GM12878 (cell line): ENCODE measurements around the gene PTGR2. TPM values are rescaled to one million over a fixed set of nuclear protein-coding genes. Genes with fewer than 3 reads are reported as not detected.

ENCODE experiments used
- ATAC-seq: fragments of 200-7000 bp; cut with Tn5 transposase; 3 replicates; pipeline ENCODE4 v1.9.1; 2020; ENCODE audit warnings: mild to moderate bottlenecking, moderate library complexity
- BruUV-seq: library from RNA; stranded (reverse); fragments of 400-500 nt; replicated peaks from 2 replicates; lab custom pipeline; 2021; lab: Mats Ljungman, UMichigan
- CTCF ChIA-PET: fragments of 300-600 bp; sonication (Branson Sonifier 250); formaldehyde crosslinking; extraction: SDS; loops from one replicate; lab custom pipeline; 2021; ENCODE audit warnings: inconsistent platforms; lab: Yijun Ruan, JAX
- POLR2A ChIA-PET: fragments of 350-600 bp; formaldehyde crosslinking; extraction: SDS; loops from one replicate; lab custom pipeline; 2021; ENCODE audit warnings: inconsistent platforms; lab: Charles Lee
- RAD21 ChIA-PET: fragments of 300-600 bp; sonication (Branson Sonifier 250); formaldehyde crosslinking; loops from one replicate; lab custom pipeline; 2023; ENCODE audit warnings: antibody characterized with exemption; ENCODE audit not compliant: unreplicated experiment; lab: Charles Lee
- SMC1A ChIA-PET: fragments of 300-600 bp; sonication (Branson Sonifier 250); formaldehyde crosslinking; loops from one replicate; lab custom pipeline; 2023; ENCODE audit not compliant: unreplicated experiment, uncharacterized antibody; lab: Charles Lee
- DNase-seq: peaks from one replicate; pipeline ENCODE4 v3.0.0-alpha.2; 2011; ENCODE audit warnings: low read depth, low spot score
- FAIRE-seq: peaks from 3 replicates; lab custom pipeline; 2011; peaks lifted over from hg19 to GRCh38; lab: Jason Lieb, UNC
- H2AFZ ChIP-seq: 2 replicates; pipeline ENCODE4 v1.6.0; 2011; ENCODE audit warnings: low read depth, low read length, control low read depth; ENCODE audit not compliant: control insufficient read depth
- H3K27ac ChIP-seq: 2 replicates; pipeline ENCODE4 v1.5.1; 2011; ENCODE audit warnings: control low read depth; ENCODE audit not compliant: control insufficient read depth, insufficient read depth
- H3K27me3 ChIP-seq, 2 experiments: replicated peaks in 1 of 2; 2 replicates each; pipeline versions ENCODE4 v1.6.0 to v1.6.1; 2011; ENCODE audit warnings: low read length in 1 of 2; ENCODE audit not compliant: control insufficient read depth in 2 of 2, insufficient read depth in 2 of 2
- H3K36me3 ChIP-seq, 2 experiments: 2 replicates each; pipeline ENCODE4 v1.5.1; 2011; ENCODE audit warnings: low read length in 1 of 2; ENCODE audit not compliant: control insufficient read depth in 2 of 2, insufficient read depth in 2 of 2
- H3K4me1 ChIP-seq: 2 replicates; pipeline ENCODE4 v1.6.1; 2011; ENCODE audit warnings: mild to moderate bottlenecking, low read length, moderate library complexity, mixed read lengths; ENCODE audit not compliant: control insufficient read depth, insufficient read depth
- H3K4me2 ChIP-seq: 2 replicates; pipeline ENCODE4 v1.6.0; 2011; ENCODE audit warnings: control low read depth; ENCODE audit not compliant: control insufficient read depth, insufficient read depth
- H3K4me3 ChIP-seq: fragments of 200-600 bp; sonication (generic); 2 replicates; pipeline ENCODE4 v1.5.1; 2016
- H3K79me2 ChIP-seq: 2 replicates; pipeline ENCODE4 v1.6.0; 2011; ENCODE audit warnings: low read length; ENCODE audit not compliant: control insufficient read depth, insufficient read depth
- H3K9ac ChIP-seq: 2 replicates; pipeline ENCODE4 v1.8.0; 2011; ENCODE audit warnings: low read length, control low read depth, mixed read lengths; ENCODE audit not compliant: control insufficient read depth, insufficient read depth
- H3K9me3 ChIP-seq: replicated peaks from 3 replicates; pipeline ENCODE4 v1.5.1; 2011; ENCODE audit warnings: mild to moderate bottlenecking, low read length; ENCODE audit not compliant: control insufficient read depth, insufficient read depth
- H4K20me1 ChIP-seq: 2 replicates; pipeline ENCODE4 v1.6.0; 2011; ENCODE audit not compliant: control insufficient read depth, insufficient read depth
- CBX5 ChIP-seq: sonication (generic); IDR thresholded peaks from 2 replicates; pipeline ENCODE4 v1.6.1; 2016; ENCODE audit warnings: low read depth, moderate library complexity, mild to moderate bottlenecking, inconsistent platforms
- ESRRA ChIP-seq: IDR thresholded peaks from 2 replicates; pipeline ENCODE4 v1.6.1; 2012; ENCODE audit warnings: mild to moderate bottlenecking, low read length, improper control_type of control experiment
- FOS ChIP-seq: IDR thresholded peaks from 3 replicates; pipeline ENCODE4 v1.6.1; 2011; ENCODE audit warnings: borderline replicate concordance; ENCODE audit not compliant: insufficient read length; ENCODE audit errors: extremely low read depth
- PML ChIP-seq: IDR thresholded peaks from 2 replicates; pipeline ENCODE4 v1.6.1; 2012; ENCODE audit warnings: low read length, inconsistent platforms
- SIX5 ChIP-seq: IDR thresholded peaks from 2 replicates; pipeline ENCODE4 v1.6.1; 2011; ENCODE audit warnings: mild to moderate bottlenecking, low read depth, low read length, moderate library complexity; ENCODE audit not compliant: severe bottlenecking
- SMARCA5 ChIP-seq: fragments of 450-650 bp; IDR thresholded peaks from 2 replicates; pipeline ENCODE4 v1.6.1; 2017; ENCODE audit warnings: mild to moderate bottlenecking
- ZBTB11 ChIP-seq: fragments of 450-650 bp; formaldehyde crosslinking; IDR thresholded peaks from 2 replicates; pipeline ENCODE4 v1.5.0; 2022; ENCODE audit warnings: mild to moderate bottlenecking, missing genetic modification characterization
- WGBS: methylation state at CpG from one replicate; pipeline ENCODE4 v1.1.6; 2016; ENCODE audit warnings: low lambda C conversion rate; ENCODE audit not compliant: insufficient replicate concordance, insufficient coverage; ENCODE audit errors: missing lambda C conversion rate; 5-methylcytosine and 5-hydroxymethylcytosine counted together
- in situ Hi-C: fragments of 300-500 bp; cut with MboI; formaldehyde crosslinking; loops from 9 replicates; pipeline ENCODE4 v1.14.3; 2018; ENCODE audit warnings: mixed read lengths
- intact Hi-C: fragments of 100-400 bp; cut with micrococcal nuclease; formaldehyde crosslinking; loops from one replicate; pipeline ENCODE4 v1.14.2; 2022; ENCODE audit not compliant: unreplicated experiment
- polyA plus RNA-seq, 11 experiments: library from polyadenylated mRNA; depleted of rRNA in 4 of 11; unstranded in 6 of 11; stranded (reverse) in 5 of 11; fragments of >200 nt; fragmentation: Nextera tagmentation in 4 of 11; fragmentation: Illumina TruSeq in 1 of 11; extraction: Ambion mirVana in 4 of 11; extraction: Trizol in 1 of 11; gene quantifications; 1 replicate in 1 of 11; 2 replicates in 10 of 11; pipeline versions ENCODE4 v1.2.1 to v1.2.3, GENCODE V29; 2011 to 2016; ENCODE audit warnings: inconsistent platforms in 2 of 11, missing spikeins in 2 of 11, low read depth in 1 of 11
- small RNA-seq: library from RNA; depleted of rRNA; stranded (forward); fragments of <200 nt; gene quantifications from one replicate; pipeline ENCODE3, GENCODE V24; 2014
- total RNA-seq, 4 experiments: library from RNA; depleted of rRNA in 3 of 4; stranded (reverse); fragments of >200 nt in 3 of 4; fragmentation: Illumina TruSeq in 1 of 4; extraction: Trizol in 1 of 4; gene quantifications; 2 replicates each; pipeline versions ENCODE4 v1.2.1 to v1.2.3, GENCODE V29; 2013 to 2021
- TF ChIP-seq, protein P1 (sequence below): IDR thresholded peaks from 2 replicates; pipeline ENCODE4 v1.6.1; 2012; ENCODE audit warnings: low read depth, low read length, improper control_type of control experiment

PTGR2 gene
- total and polyA plus RNA-seq, 10 of the 15 experiments (the other 5 are each of a cell fraction or from before 2014, with no cell fraction given), result 3.3 to 12.8 (median 8.4) TPM

DNA sequence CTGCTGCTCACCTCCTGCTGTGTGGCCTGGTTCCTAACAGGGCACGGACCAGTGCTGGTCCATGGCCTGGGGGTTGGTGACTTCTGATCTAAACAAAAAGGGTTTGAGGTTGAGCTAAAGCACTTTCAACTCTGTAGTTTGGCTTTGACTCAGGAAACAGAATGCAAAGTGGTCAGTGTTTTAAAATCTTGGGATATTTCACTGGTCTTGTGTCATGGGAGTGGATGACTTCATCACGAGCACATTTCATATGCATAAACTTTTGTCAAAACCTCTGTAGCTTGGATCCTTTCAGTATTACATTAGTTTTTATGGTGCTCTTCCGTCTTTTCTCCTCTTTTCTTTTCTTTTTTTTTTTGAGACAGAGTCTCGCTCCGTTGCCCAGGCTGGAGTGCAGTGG, 72.7 kb downstream of the PTGR2 start:
- no peaks in the 10 kb centered on the region for H3K4me1 ChIP-seq
- no TSS peak for BruUV-seq
- H3K79me2 ChIP-seq, result no peaks in the 10 kb centered on the region
- no peaks in the 10 kb centered on the region for H3K27me3 ChIP-seq
- H3K4me2 ChIP-seq, result no peak overlapping the region
- DNase-seq (no peak), ATAC-seq (no peak), FAIRE-seq (no peak)
- H3K9ac ChIP-seq, result no peak overlapping the region
- TF ChIP-seq FOS (no peak), ESRRA (no peak), SMARCA5 (no peak), CBX5 (no peak), PML (no peak), ZBTB11 (CRISPR knock-in tag) (no peak), SIX5 (no peak)
- TF ChIP-seq, protein P1, sequence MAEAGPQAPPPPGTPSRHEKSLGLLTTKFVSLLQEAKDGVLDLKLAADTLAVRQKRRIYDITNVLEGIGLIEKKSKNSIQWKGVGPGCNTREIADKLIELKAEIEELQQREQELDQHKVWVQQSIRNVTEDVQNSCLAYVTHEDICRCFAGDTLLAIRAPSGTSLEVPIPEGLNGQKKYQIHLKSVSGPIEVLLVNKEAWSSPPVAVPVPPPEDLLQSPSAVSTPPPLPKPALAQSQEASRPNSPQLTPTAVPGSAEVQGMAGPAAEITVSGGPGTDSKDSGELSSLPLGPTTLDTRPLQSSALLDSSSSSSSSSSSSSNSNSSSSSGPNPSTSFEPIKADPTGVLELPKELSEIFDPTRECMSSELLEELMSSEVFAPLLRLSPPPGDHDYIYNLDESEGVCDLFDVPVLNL, result no peak
- no peak overlapping the region for H3K4me3 ChIP-seq
- ChIA-PET CTCF (interaction anchor here (1.2 kb wide), 1 partner anchor 9 kb away, joined by 3 read pairs; no protein-coding TSS in a partner anchor), POLR2A (no interaction called here), RAD21 (no interaction called here), SMC1A (interaction anchor here (1.1 kb wide), 1 partner anchor 38 kb away, joined by 4 read pairs; no protein-coding TSS in a partner anchor)
- in situ Hi-C loops (no loop called here), intact Hi-C loops (no loop called here)
- H4K20me1 ChIP-seq, result no peaks in the 10 kb centered on the region
- H3K27ac ChIP-seq, result no peak overlapping the region
- WGBS, result 67% methylated on average over 5 of the region's 5 CpGs
- no peaks in the 10 kb centered on the region for H3K9me3 ChIP-seq
- peaks cover 7 to 33% of the 10 kb centered on the region in 2 experiments for H3K36me3 ChIP-seq
- no peak overlapping the region for H2AFZ ChIP-seq

Small RNA genes lying within 50 kb of the gene (small RNA-seq; reads per million reads assigned to genes)
- gene AC005520.4, result not detected
- gene RF00019, result not detected

Other genes starting within 250 kb of the PTGR2 start
Only the 7 nearest of the 10 such genes appear.
- gene DNAL1, start 206.8 kb upstream of the PTGR2 start, total RNA-seq (2014; rRNA removed), result 2.4 and 2.7 TPM in 2 replicates
- gene DNAL1, start 206.8 kb upstream of the PTGR2 start, total RNA-seq (2014; rRNA removed; fragmentation: Illumina TruSeq; extraction: Trizol), result 4.2 TPM in 2 replicates
- gene DNAL1, start 206.8 kb upstream of the PTGR2 start, total RNA-seq (2021), result 6.7 and 7.7 TPM in 2 replicates
- gene DNAL1, start 206.8 kb upstream of the PTGR2 start, polyA plus RNA-seq (2011; rRNA removed), result 4.3 and 7.9 TPM in 2 replicates
- 5.5 and 7.0 TPM in 2 replicates for gene DNAL1, start 206.8 kb upstream of the PTGR2 start, polyA plus RNA-seq (2014; fragmentation: Illumina TruSeq; extraction: Trizol)
- 10 to 100 TPM; 11.5 to 18.2 TPM for gene DNAL1, start 206.8 kb upstream of the PTGR2 start, polyA plus RNA-seq (2014; fragmentation: Nextera tagmentation; extraction: Ambion mirVana)
- gene DNAL1, start 206.8 kb upstream of the PTGR2 start, polyA plus RNA-seq (2014; rRNA removed), result 1.4 and 2.6 TPM in 2 replicates
- 10 to 100 TPM; 10.0 to 15.9 TPM for gene DNAL1, start 206.8 kb upstream of the PTGR2 start, polyA plus RNA-seq (2016; fragmentation: Nextera tagmentation; extraction: Ambion mirVana)
- gene PNMA1, start 137.4 kb upstream of the PTGR2 start, total RNA-seq (2014; rRNA removed), result 3.8 and 4.0 TPM in 2 replicates
- 6.8 TPM in 2 replicates for gene PNMA1, start 137.4 kb upstream of the PTGR2 start, total RNA-seq (2014; rRNA removed; fragmentation: Illumina TruSeq; extraction: Trizol)
- 22.4 and 24.0 TPM in 2 replicates for gene PNMA1, start 137.4 kb upstream of the PTGR2 start, total RNA-seq (2021)
- 7.8 and 9.7 TPM in 2 replicates for gene PNMA1, start 137.4 kb upstream of the PTGR2 start, polyA plus RNA-seq (2011; rRNA removed)
- 14.0 and 14.4 TPM in 2 replicates for gene PNMA1, start 137.4 kb upstream of the PTGR2 start, polyA plus RNA-seq (2014; fragmentation: Illumina TruSeq; extraction: Trizol)
- 1 to 10 TPM; 1.8 to 6.5 TPM for gene PNMA1, start 137.4 kb upstream of the PTGR2 start, polyA plus RNA-seq (2014; fragmentation: Nextera tagmentation; extraction: Ambion mirVana)
- gene PNMA1, start 137.4 kb upstream of the PTGR2 start, polyA plus RNA-seq (2014; rRNA removed), result 14.4 and 15.3 TPM in 2 replicates
- gene PNMA1, start 137.4 kb upstream of the PTGR2 start, polyA plus RNA-seq (2016; fragmentation: Nextera tagmentation; extraction: Ambion mirVana), result 10 to 100 TPM; 35.0 to 39.3 TPM
- 50.7 and 54.7 TPM in 2 replicates for gene ZNF410, start 35.0 kb downstream of the PTGR2 start, total RNA-seq (2014; rRNA removed)
- 43.0 and 44.3 TPM in 2 replicates for gene ZNF410, start 35.0 kb downstream of the PTGR2 start, total RNA-seq (2014; rRNA removed; fragmentation: Illumina TruSeq; extraction: Trizol)
- gene ZNF410, start 35.0 kb downstream of the PTGR2 start, total RNA-seq (2021), result 32.1 and 33.9 TPM in 2 replicates
- 41.7 and 49.3 TPM in 2 replicates for gene ZNF410, start 35.0 kb downstream of the PTGR2 start, polyA plus RNA-seq (2011; rRNA removed)
- gene ZNF410, start 35.0 kb downstream of the PTGR2 start, polyA plus RNA-seq (2014; fragmentation: Illumina TruSeq; extraction: Trizol), result 41.7 and 45.5 TPM in 2 replicates
- gene ZNF410, start 35.0 kb downstream of the PTGR2 start, polyA plus RNA-seq (2014; fragmentation: Nextera tagmentation; extraction: Ambion mirVana), result 10 to 100 TPM; 51.2 to 56.6 TPM
- 30.1 and 31.2 TPM in 2 replicates for gene ZNF410, start 35.0 kb downstream of the PTGR2 start, polyA plus RNA-seq (2014; rRNA removed)
- 10 to 100 TPM; 51.2 to 52.9 TPM for gene ZNF410, start 35.0 kb downstream of the PTGR2 start, polyA plus RNA-seq (2016; fragmentation: Nextera tagmentation; extraction: Ambion mirVana)
- gene FAM161B, start 98.3 kb downstream of the PTGR2 start, total RNA-seq (2014; rRNA removed), result 0.73 and 1.2 TPM in 2 replicates
- gene FAM161B, start 98.3 kb downstream of the PTGR2 start, total RNA-seq (2014; rRNA removed; fragmentation: Illumina TruSeq; extraction: Trizol), result 0.78 and 0.85 TPM in 2 replicates
- gene FAM161B, start 98.3 kb downstream of the PTGR2 start, total RNA-seq (2021), result 0.87 and 1.0 TPM in 2 replicates
- 0.75 TPM in 2 replicates for gene FAM161B, start 98.3 kb downstream of the PTGR2 start, polyA plus RNA-seq (2011; rRNA removed)
- 1.00 and 1.0 TPM in 2 replicates for gene FAM161B, start 98.3 kb downstream of the PTGR2 start, polyA plus RNA-seq (2014; fragmentation: Illumina TruSeq; extraction: Trizol)
- gene FAM161B, start 98.3 kb downstream of the PTGR2 start, polyA plus RNA-seq (2014; fragmentation: Nextera tagmentation; extraction: Ambion mirVana), result under 1 TPM; 0.33 to 0.34 TPM
- gene FAM161B, start 98.3 kb downstream of the PTGR2 start, polyA plus RNA-seq (2014; rRNA removed), result 0.66 and 0.94 TPM in 2 replicates
- 1 to 10 TPM; 1.1 to 1.2 TPM for gene FAM161B, start 98.3 kb downstream of the PTGR2 start, polyA plus RNA-seq (2016; fragmentation: Nextera tagmentation; extraction: Ambion mirVana)
- gene COQ6, start 98.5 kb downstream of the PTGR2 start, total RNA-seq (2014; rRNA removed), result 21.7 and 24.6 TPM in 2 replicates
- gene COQ6, start 98.5 kb downstream of the PTGR2 start, total RNA-seq (2014; rRNA removed; fragmentation: Illumina TruSeq; extraction: Trizol), result 12.1 and 12.3 TPM in 2 replicates
- 15.7 and 16.0 TPM in 2 replicates for gene COQ6, start 98.5 kb downstream of the PTGR2 start, total RNA-seq (2021)
- 32.2 and 35.8 TPM in 2 replicates for gene COQ6, start 98.5 kb downstream of the PTGR2 start, polyA plus RNA-seq (2011; rRNA removed)
- 15.9 and 18.8 TPM in 2 replicates for gene COQ6, start 98.5 kb downstream of the PTGR2 start, polyA plus RNA-seq (2014; fragmentation: Illumina TruSeq; extraction: Trizol)
- gene COQ6, start 98.5 kb downstream of the PTGR2 start, polyA plus RNA-seq (2014; fragmentation: Nextera tagmentation; extraction: Ambion mirVana), result 10 to 100 TPM in 1 of 2 experiments, 1 to 10 TPM in 1; 5.4 to 10.8 TPM
- gene COQ6, start 98.5 kb downstream of the PTGR2 start, polyA plus RNA-seq (2014; rRNA removed), result 19.5 and 21.1 TPM in 2 replicates
- 10 to 100 TPM; 42.8 to 45.5 TPM for gene COQ6, start 98.5 kb downstream of the PTGR2 start, polyA plus RNA-seq (2016; fragmentation: Nextera tagmentation; extraction: Ambion mirVana)
- 7.3 and 7.9 TPM in 2 replicates for gene ENTPD5, start 167.5 kb downstream of the PTGR2 start, total RNA-seq (2014; rRNA removed)
- 7.0 and 7.4 TPM in 2 replicates for gene ENTPD5, start 167.5 kb downstream of the PTGR2 start, total RNA-seq (2014; rRNA removed; fragmentation: Illumina TruSeq; extraction: Trizol)
- gene ENTPD5, start 167.5 kb downstream of the PTGR2 start, total RNA-seq (2021), result 9.9 and 11.4 TPM in 2 replicates
- gene ENTPD5, start 167.5 kb downstream of the PTGR2 start, polyA plus RNA-seq (2011; rRNA removed), result 8.8 and 10.0 TPM in 2 replicates
- gene ENTPD5, start 167.5 kb downstream of the PTGR2 start, polyA plus RNA-seq (2014; fragmentation: Illumina TruSeq; extraction: Trizol), result 8.6 and 10.9 TPM in 2 replicates
- gene ENTPD5, start 167.5 kb downstream of the PTGR2 start, polyA plus RNA-seq (2014; fragmentation: Nextera tagmentation; extraction: Ambion mirVana), result 1 to 10 TPM; 2.4 TPM
- 7.0 TPM in 2 replicates for gene ENTPD5, start 167.5 kb downstream of the PTGR2 start, polyA plus RNA-seq (2014; rRNA removed)
- 1 to 10 TPM; 7.2 to 8.4 TPM for gene ENTPD5, start 167.5 kb downstream of the PTGR2 start, polyA plus RNA-seq (2016; fragmentation: Nextera tagmentation; extraction: Ambion mirVana)
- 0.79 and 1.6 TPM in 2 replicates for gene BBOF1, start 167.5 kb downstream of the PTGR2 start, total RNA-seq (2014; rRNA removed)
- 2.4 and 2.6 TPM in 2 replicates for gene BBOF1, start 167.5 kb downstream of the PTGR2 start, total RNA-seq (2014; rRNA removed; fragmentation: Illumina TruSeq; extraction: Trizol)
- 0.64 and 0.77 TPM in 2 replicates for gene BBOF1, start 167.5 kb downstream of the PTGR2 start, total RNA-seq (2021)
- gene BBOF1, start 167.5 kb downstream of the PTGR2 start, polyA plus RNA-seq (2011; rRNA removed), result 0.50 and 0.58 TPM in 2 replicates
- gene BBOF1, start 167.5 kb downstream of the PTGR2 start, polyA plus RNA-seq (2014; fragmentation: Illumina TruSeq; extraction: Trizol), result 1.3 and 2.1 TPM in 2 replicates
- under 1 TPM; 0.60 to 0.69 TPM for gene BBOF1, start 167.5 kb downstream of the PTGR2 start, polyA plus RNA-seq (2014; fragmentation: Nextera tagmentation; extraction: Ambion mirVana)
- gene BBOF1, start 167.5 kb downstream of the PTGR2 start, polyA plus RNA-seq (2014; rRNA removed), result 0.34 and 1.3 TPM in 2 replicates
- gene BBOF1, start 167.5 kb downstream of the PTGR2 start, polyA plus RNA-seq (2016; fragmentation: Nextera tagmentation; extraction: Ambion mirVana), result 1 to 10 TPM in 1 of 2 experiments, under 1 TPM in 1; 0.79 to 1.4 TPM